Measurements from ENCODE around the gene ETS1. TPM values are rescaled to one million over a fixed set of nuclear protein-coding genes. Genes with fewer than 3 reads are reported as not detected.

ETS1 gene
- total RNA-seq, 1 donor from 2014 or later, result 55.9 TPM

GRCh38 chr11:128507936-128508335 lies 79.4 kb downstream of the ETS1 start:
- DNase-seq (ENCODE audit: low read depth, low spot score), result no peak
- Mint-ChIP-seq H3K9me3 (no peaks in the 10 kb centered on the region), H3K4me3 (no peak overlapping the region), H3K27ac (ENCODE audit: unreplicated experiment) (no peak overlapping the region), H3K27me3 (ENCODE audit: low read depth) (peaks cover 81% of the 10 kb centered on the region), H3K4me1 (peaks cover 37% of the 10 kb centered on the region), H3K36me3 (ENCODE audit: low read depth) (no peaks in the 10 kb centered on the region)
- TF ChIP-seq CTCF (conservative IDR thresholded peaks at IDR 0.05), result no peak

GRCh38 chr11:128506999-128507611 lies 80.3 kb downstream of the ETS1 start:
- Mint-ChIP-seq H3K27ac (ENCODE audit: unreplicated experiment) (no peak overlapping the region), H3K4me1 (peaks cover 43% of the 10 kb centered on the region), H3K27me3 (ENCODE audit: low read depth) (peaks cover 79% of the 10 kb centered on the region), H3K4me3 (no peak overlapping the region), H3K9me3 (no peaks in the 10 kb centered on the region), H3K36me3 (ENCODE audit: low read depth) (no peaks in the 10 kb centered on the region)
- no peak for DNase-seq (ENCODE audit: low read depth, low spot score)
- TF ChIP-seq CTCF (conservative IDR thresholded peaks at IDR 0.05), result no peak

GRCh38 chr11:128506356-128506755 lies 81.0 kb downstream of the ETS1 start:
- H3K27me3 Mint-ChIP-seq (ENCODE audit: low read depth), result peaks cover 81% of the 10 kb centered on the region
- H3K36me3 Mint-ChIP-seq (ENCODE audit: low read depth), result no peaks in the 10 kb centered on the region
- no peak overlapping the region for H3K27ac Mint-ChIP-seq (ENCODE audit: unreplicated experiment)
- TF ChIP-seq CTCF (conservative IDR thresholded peaks at IDR 0.05), result no peak
- H3K4me1 Mint-ChIP-seq, result peaks cover 50% of the 10 kb centered on the region
- H3K4me3 Mint-ChIP-seq, result no peak overlapping the region
- DNase-seq (ENCODE audit: low read depth, low spot score), result no peak
- H3K9me3 Mint-ChIP-seq, result peaks cover 5% of the 10 kb centered on the region

- TF ChIP-seq CTCF (conservative IDR thresholded peaks at IDR 0.05), result no peak
- no peak for DNase-seq (ENCODE audit: low read depth, low spot score)
- H3K27me3 Mint-ChIP-seq (ENCODE audit: low read depth), result peaks cover 85% of the 10 kb centered on the region
- H3K27ac Mint-ChIP-seq (ENCODE audit: unreplicated experiment), result no peak overlapping the region
- peaks cover 58% of the 10 kb centered on the region for H3K4me1 Mint-ChIP-seq
- no peak overlapping the region for H3K4me3 Mint-ChIP-seq
- peaks cover 3% of the 10 kb centered on the region for H3K36me3 Mint-ChIP-seq (ENCODE audit: low read depth)
- H3K9me3 Mint-ChIP-seq, result peaks cover 5% of the 10 kb centered on the region
These were observed 81.8 kb downstream of the ETS1 start for GRCh38 chr11:128505449-128506065.

- H3K36me3 Mint-ChIP-seq (ENCODE audit: low read depth), result peaks cover 3% of the 10 kb centered on the region
- no peak for DNase-seq (ENCODE audit: low read depth, low spot score)
- H3K9me3 Mint-ChIP-seq, result peaks cover 5% of the 10 kb centered on the region
- TF ChIP-seq CTCF (conservative IDR thresholded peaks at IDR 0.05), result no peak
- peaks cover 67% of the 10 kb centered on the region for H3K4me1 Mint-ChIP-seq
- peaks cover 84% of the 10 kb centered on the region for H3K27me3 Mint-ChIP-seq (ENCODE audit: low read depth)
- H3K27ac Mint-ChIP-seq (ENCODE audit: unreplicated experiment), result no peak overlapping the region
- H3K4me3 Mint-ChIP-seq, result no peak overlapping the region
These were observed 82.9 kb downstream of the ETS1 start for GRCh38 chr11:128504486-128504885.
